Endothelial cell of umbilical vein (primary cell): ENCODE data around the gene ACVR2B.

Experiments
- EZH2 ChIP-seq: IDR thresholded peaks from 2 replicates; pipeline ENCODE4 v1.6.1; 2012; ENCODE audit warnings: borderline replicate concordance, low read depth, mild to moderate bottlenecking, moderate library complexity, low read length, inconsistent platforms; ENCODE audit not compliant: severe bottlenecking
- FOS ChIP-seq: IDR thresholded peaks from 2 replicates; pipeline ENCODE4 v1.6.1; 2011; ENCODE audit warnings: mild to moderate bottlenecking, low read length, moderate library complexity, borderline replicate concordance; ENCODE audit not compliant: insufficient read depth
- GATA2 ChIP-seq: IDR thresholded peaks from 2 replicates; pipeline ENCODE4 v1.7.0; 2011; ENCODE audit warnings: low read depth, mild to moderate bottlenecking, moderate library complexity, mixed read lengths, low read length; ENCODE audit not compliant: insufficient read length, insufficient read depth
- JUN ChIP-seq: IDR thresholded peaks from 2 replicates; pipeline ENCODE4 v1.6.1; 2011; ENCODE audit warnings: borderline replicate concordance, low read depth; ENCODE audit not compliant: insufficient read length, insufficient read depth
- MAX ChIP-seq: IDR thresholded peaks from 2 replicates; pipeline ENCODE4 v1.6.1; 2011; ENCODE audit not compliant: insufficient read depth, insufficient read length
- MYC ChIP-seq: IDR thresholded peaks from one replicate; pipeline ENCODE4 v1.6.1; 2011; ENCODE audit warnings: mild to moderate bottlenecking, low read depth, low read length
- POLR2A ChIP-seq: IDR thresholded peaks from 2 replicates; pipeline ENCODE4 v1.6.1; 2012; ENCODE audit warnings: low read depth, mild to moderate bottlenecking, control low read depth, low read length
- POLR2AphosphoS5 ChIP-seq: IDR thresholded peaks from 2 replicates; pipeline ENCODE4 v1.6.1; 2012; ENCODE audit warnings: low read depth, mild to moderate bottlenecking, control low read depth, low read length, moderate library complexity; ENCODE audit not compliant: insufficient read depth
- TF ChIP-seq, protein P1 (sequence below), 2 donors: IDR thresholded peaks; 1 replicate in 1 of 2; 2 replicates in 1 of 2; pipeline ENCODE4 v1.5.1; 2011; ENCODE audit warnings: low read length in 2 of 2, mild to moderate bottlenecking in 2 of 2, moderate library complexity in 2 of 2, control low read depth in 1 of 2, inconsistent platforms in 1 of 2, low read depth in 1 of 2; ENCODE audit not compliant: insufficient read depth in 1 of 2; ENCODE audit errors: extremely low read depth in 1 of 2

DNA sequence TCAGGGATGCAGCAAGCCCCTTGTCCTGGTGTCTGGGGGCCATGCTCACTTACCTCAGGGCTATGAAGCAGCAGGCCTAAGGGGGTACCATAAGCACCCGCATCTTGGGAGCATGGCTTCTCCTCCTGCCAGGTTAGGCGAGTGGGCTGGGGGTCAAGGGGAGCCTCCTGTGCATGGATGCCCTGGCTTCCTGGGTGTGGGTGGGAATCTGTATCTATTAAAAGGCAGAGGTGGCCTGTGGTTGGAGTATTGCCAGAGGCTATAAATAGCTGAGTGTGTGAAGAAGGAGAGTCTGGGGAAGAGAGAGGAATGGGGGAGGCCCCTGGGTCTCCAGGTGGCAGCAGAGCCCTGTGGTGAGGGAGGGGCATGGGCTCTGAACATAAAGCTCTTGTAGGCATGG, 19.5 kb downstream of the ACVR2B start:
- TF ChIP-seq POLR2A (no peak), JUN (no peak), POLR2AphosphoS5 (no peak), EZH2 (no peak), MAX (no peak), MYC (no peak), GATA2 (no peak), FOS (no peak)
- TF ChIP-seq, protein P1, sequence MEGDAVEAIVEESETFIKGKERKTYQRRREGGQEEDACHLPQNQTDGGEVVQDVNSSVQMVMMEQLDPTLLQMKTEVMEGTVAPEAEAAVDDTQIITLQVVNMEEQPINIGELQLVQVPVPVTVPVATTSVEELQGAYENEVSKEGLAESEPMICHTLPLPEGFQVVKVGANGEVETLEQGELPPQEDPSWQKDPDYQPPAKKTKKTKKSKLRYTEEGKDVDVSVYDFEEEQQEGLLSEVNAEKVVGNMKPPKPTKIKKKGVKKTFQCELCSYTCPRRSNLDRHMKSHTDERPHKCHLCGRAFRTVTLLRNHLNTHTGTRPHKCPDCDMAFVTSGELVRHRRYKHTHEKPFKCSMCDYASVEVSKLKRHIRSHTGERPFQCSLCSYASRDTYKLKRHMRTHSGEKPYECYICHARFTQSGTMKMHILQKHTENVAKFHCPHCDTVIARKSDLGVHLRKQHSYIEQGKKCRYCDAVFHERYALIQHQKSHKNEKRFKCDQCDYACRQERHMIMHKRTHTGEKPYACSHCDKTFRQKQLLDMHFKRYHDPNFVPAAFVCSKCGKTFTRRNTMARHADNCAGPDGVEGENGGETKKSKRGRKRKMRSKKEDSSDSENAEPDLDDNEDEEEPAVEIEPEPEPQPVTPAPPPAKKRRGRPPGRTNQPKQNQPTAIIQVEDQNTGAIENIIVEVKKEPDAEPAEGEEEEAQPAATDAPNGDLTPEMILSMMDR (IDR thresholded peaks at IDR 0.05; ENCODE audit: extremely low read depth in 1 of 2, insufficient read depth in 1 of 2, low read depth in 1 of 2, low read length in 2 of 2): no peak
